Liver (tissue), 9 donors: ENCODE measurements around the gene FOXO1. TPM values are rescaled to one million over a fixed set of nuclear protein-coding genes. Genes with fewer than 3 reads are reported as not detected.

Experiments
- DNase-seq: peaks from one replicate; pipeline ENCODE4 v3.0.0-alpha.2; 2017; ENCODE audit warnings: low spot score
- H3K27ac ChIP-seq, 2 donors: one replicate each; pipeline ENCODE4 v1.7.0; 2013; ENCODE audit warnings: inconsistent platforms in 2 of 2, low read length in 2 of 2, control low read depth in 1 of 2, low read depth in 1 of 2, mild to moderate bottlenecking in 1 of 2
- H3K27me3 ChIP-seq, 4 donors: one replicate each; pipeline versions ENCODE4 v1.6.1 to v1.7.0; 2013; ENCODE audit warnings: low read length in 3 of 4, inconsistent platforms in 1 of 4, mild to moderate bottlenecking in 1 of 4, moderate library complexity in 1 of 4; ENCODE audit not compliant: control insufficient read depth in 4 of 4, insufficient read depth in 4 of 4
- H3K36me3 ChIP-seq, 4 donors: one replicate each; pipeline versions ENCODE4 v1.6.1 to v1.7.0; 2013; ENCODE audit warnings: low read length in 3 of 4, mild to moderate bottlenecking in 3 of 4, low read depth in 1 of 4, moderate library complexity in 1 of 4; ENCODE audit not compliant: control insufficient read depth in 4 of 4, insufficient read depth in 3 of 4
- H3K4me1 ChIP-seq, 4 donors: one replicate each; pipeline versions ENCODE4 v1.6.1 to v1.7.0; 2013; ENCODE audit warnings: low read length in 3 of 4, mild to moderate bottlenecking in 3 of 4, moderate library complexity in 1 of 4; ENCODE audit not compliant: control insufficient read depth in 4 of 4, insufficient read depth in 4 of 4
- H3K4me3 ChIP-seq, 3 donors: one replicate each; pipeline versions ENCODE4 v1.6.1 to v1.7.0; 2013; ENCODE audit warnings: low read length in 3 of 3, control low read depth in 1 of 3, low read depth in 1 of 3, mild to moderate bottlenecking in 1 of 3
- H3K9ac ChIP-seq, 2 donors: one replicate each; pipeline ENCODE4 v1.7.0; 2013; ENCODE audit warnings: low read length in 2 of 2, mild to moderate bottlenecking in 2 of 2, moderate library complexity in 2 of 2, control low read depth in 1 of 2, low read depth in 1 of 2
- H3K9me3 ChIP-seq, 4 donors: one replicate each; pipeline versions ENCODE4 v1.6.1 to v1.7.0; 2013; ENCODE audit warnings: low read length in 3 of 4; ENCODE audit not compliant: control insufficient read depth in 4 of 4
- ATF3 ChIP-seq: IDR thresholded peaks from 2 replicates; pipeline ENCODE4 v1.6.1; 2016; ENCODE audit warnings: antibody characterized with exemption
- CTCF ChIP-seq: fragments of 150-350 bp; IDR thresholded peaks from 2 replicates; pipeline ENCODE4 v1.5.1; 2017; ENCODE audit warnings: improper control_type of control experiment, low read depth, low read length; ENCODE audit not compliant: missing input control
- EGR1 ChIP-seq, 2 donors: IDR thresholded peaks; 2 replicates each; pipeline ENCODE4 v1.6.1; 2016 to 2018; ENCODE audit warnings: antibody characterized with exemption in 2 of 2, low read depth in 2 of 2
- FOXA1 ChIP-seq: IDR thresholded peaks from 2 replicates; pipeline ENCODE4 v1.6.1; 2016; ENCODE audit warnings: antibody characterized with exemption
- FOXA2 ChIP-seq: IDR thresholded peaks from 2 replicates; pipeline ENCODE4 v1.6.1; 2016; ENCODE audit warnings: antibody characterized with exemption
- GABPA ChIP-seq, 2 donors: IDR thresholded peaks in 1 of 2; conservative IDR thresholded peaks in 1 of 2; 2 replicates each; pipeline ENCODE4 v1.6.1; 2016; ENCODE audit warnings: antibody characterized with exemption in 2 of 2, mild to moderate bottlenecking in 1 of 2, moderate library complexity in 1 of 2
- HNF4A ChIP-seq, 2 donors: conservative IDR thresholded peaks; 2 replicates each; pipeline ENCODE4 v1.6.1; 2016; ENCODE audit warnings: antibody characterized with exemption in 2 of 2, mild to moderate bottlenecking in 2 of 2
- JUND ChIP-seq, 2 donors: IDR thresholded peaks; 2 replicates each; pipeline ENCODE4 v1.6.1; 2016; ENCODE audit warnings: antibody characterized with exemption in 2 of 2
- NR2F2 ChIP-seq: IDR thresholded peaks from 2 replicates; pipeline ENCODE4 v1.6.1; 2016; ENCODE audit warnings: antibody characterized with exemption
- RAD21 ChIP-seq, 2 donors: IDR thresholded peaks; 2 replicates each; pipeline ENCODE4 v1.6.1; 2016; ENCODE audit warnings: antibody characterized with exemption in 2 of 2, mild to moderate bottlenecking in 2 of 2
- REST ChIP-seq: IDR thresholded peaks from 2 replicates; pipeline ENCODE4 v1.6.1; 2016; ENCODE audit warnings: antibody characterized with exemption, mild to moderate bottlenecking
- RXRA ChIP-seq, 2 donors: IDR thresholded peaks; 2 replicates each; pipeline ENCODE4 v1.6.1; 2017 to 2018; ENCODE audit warnings: antibody characterized with exemption in 2 of 2, mild to moderate bottlenecking in 1 of 2
- TAF1 ChIP-seq: conservative IDR thresholded peaks from 2 replicates; pipeline ENCODE4 v1.6.1; 2016; ENCODE audit warnings: antibody characterized with exemption, mild to moderate bottlenecking
- YY1 ChIP-seq: IDR thresholded peaks from 2 replicates; pipeline ENCODE4 v1.6.1; 2016; ENCODE audit warnings: antibody characterized with exemption, mild to moderate bottlenecking
- ZBTB33 ChIP-seq: IDR thresholded peaks from 2 replicates; pipeline ENCODE4 v1.6.1; 2016; ENCODE audit warnings: antibody characterized with exemption
- WGBS: extraction: QIAGEN DNeasy Blood & Tissue Kit; methylation state at CpG from one replicate; pipeline ENCODE4 v1.1.7; 2013; 5-methylcytosine and 5-hydroxymethylcytosine counted together
- polyA plus RNA-seq, 2 donors: library from polyadenylated mRNA; stranded (reverse) in 1 of 2; unstranded in 1 of 2; fragments of 200-250 nt in 1 of 2; fragments of >200 nt in 1 of 2; fragmentation: Nextera tagmentation in 1 of 2; extraction: Ambion mirVana in 1 of 2; gene quantifications; one replicate each; pipeline versions ENCODE4 v1.2.1 to v1.2.3, GENCODE V29; 2013 to 2015
- total RNA-seq, 2 donors: library from RNA; depleted of rRNA; stranded (reverse); fragments of >200 nt; gene quantifications; one replicate each; pipeline ENCODE4 v1.2.3, GENCODE V29; 2014
- donor health status: healthy.
- donor health status: healthy.
- donor health status: healthy.
- donor health status: healthy.
- donor health status: healthy.

FOXO1 gene
- total and polyA plus RNA-seq, 4 donors: 5.4 to 23.6 (median 8.6) TPM

GRCh38 chr13:40640845-40641458, 25.5 kb downstream of the FOXO1 start:
- 92% methylated on average over 11 of the region's 11 CpGs for WGBS
- no peak for TF ChIP-seq GABPA (IDR thresholded peaks at IDR 0.05 in 1 of 2, conservative IDR thresholded peaks at IDR 0.05 in 1 of 2)
- TF ChIP-seq NR2F2: no peak
- TF ChIP-seq YY1: no peak
- TF ChIP-seq RAD21 (IDR thresholded peaks at IDR 0.05): no peak
- no peaks in the 10 kb centered on the region for H3K27me3 ChIP-seq
- H3K27ac ChIP-seq: no peak overlapping the region
- H3K4me3 ChIP-seq: no peak overlapping the region
- peaks cover 9 to 39% (median 29%) of the 10 kb centered on the region in 4 donors for H3K4me1 ChIP-seq
- DNase-seq: no peak
- no peaks in the 10 kb centered on the region for H3K9me3 ChIP-seq
- H3K36me3 ChIP-seq: no peaks in the 10 kb centered on the region
- no peak overlapping the region for H3K9ac ChIP-seq

DNA sequence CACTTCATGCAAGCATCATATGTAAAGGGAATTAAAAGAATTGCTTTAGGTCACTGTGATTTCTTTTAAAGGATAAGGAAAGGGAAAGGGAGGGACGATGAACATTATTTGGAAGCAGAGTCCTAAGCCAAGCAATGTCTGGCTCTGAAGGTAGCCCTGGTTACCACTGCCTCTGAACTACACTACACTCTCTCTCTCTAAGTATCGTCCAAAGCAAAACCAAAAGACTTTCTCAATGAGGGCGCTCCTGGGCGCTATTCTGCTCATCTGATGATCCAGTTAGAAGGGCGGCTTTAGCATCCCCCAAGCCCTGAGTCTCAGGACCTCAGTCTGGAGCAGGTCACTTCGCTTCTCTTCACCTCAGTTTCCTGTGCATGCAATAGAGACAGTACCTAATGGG, 26.2 kb downstream of the FOXO1 start:
- Histone ChIP-seq H3K4me1 (peaks cover 9 to 38% (median 27%) of the 10 kb centered on the region in 4 donors), H3K36me3 (no peaks in the 10 kb centered on the region), H3K9ac (no peak overlapping the region), H3K27ac (no peak overlapping the region), H3K4me3 (no peak overlapping the region), H3K27me3 (no peaks in the 10 kb centered on the region), H3K9me3 (no peaks in the 10 kb centered on the region)
- TF ChIP-seq REST: no peak
- no peak for TF ChIP-seq CTCF
- TF ChIP-seq HNF4A (conservative IDR thresholded peaks at IDR 0.05): no peak
- no peak for TF ChIP-seq TAF1
- TF ChIP-seq YY1: no peak
- no peak for TF ChIP-seq FOXA1
- no peak for TF ChIP-seq RXRA (IDR thresholded peaks at IDR 0.05)
- no peak for TF ChIP-seq ZBTB33
- TF ChIP-seq JUND (IDR thresholded peaks at IDR 0.05): no peak
- no peak for TF ChIP-seq RAD21 (IDR thresholded peaks at IDR 0.05)
- TF ChIP-seq ATF3: no peak
- no peak for TF ChIP-seq FOXA2
- TF ChIP-seq EGR1 (IDR thresholded peaks at IDR 0.05; ENCODE audit: low read depth in 2 of 2): no peak
- no peak for DNase-seq
- WGBS: 83% methylated on average over 6 of the region's 6 CpGs
